ENCODE results near the gene PCARE.

GRCh38 chr2:29065068-29065811 is 9.1 kb downstream of the PCARE start:
- TF ChIP-seq CTCF (conservative IDR thresholded peaks at IDR 0.05 in 1 of 2, IDR thresholded peaks at IDR 0.05 in 1 of 2; ENCODE audit: extremely low read depth in 1 of 2, insufficient read depth in 1 of 2, low read depth in 1 of 2, low read length in 2 of 2), result no peak
- no peak for TF ChIP-seq EZH2 (IDR thresholded peaks at IDR 0.05; ENCODE audit: borderline replicate concordance, low read length)

All from mammary epithelial cell (primary cell).